Neural cell (in vitro differentiated cells): ENCODE measurements around the gene THBS2. TPM values are rescaled to one million over a fixed set of nuclear protein-coding genes. Genes with fewer than 3 reads are reported as not detected.

Experiments
- H2AFZ ChIP-seq: fragments of 200-600, 300-800 bp; sonication (generic), shearing (Covaris generic); 2 replicates; pipeline ENCODE4 v1.6.0; 2014; ENCODE audit warnings: low read depth, mild to moderate bottlenecking, antibody characterized with exemption, low read length, moderate library complexity
- H3F3A ChIP-seq: fragments of 200-600 bp; shearing (Covaris generic); 2 replicates; pipeline ENCODE4 v1.6.1; 2016; ENCODE audit warnings: mild to moderate bottlenecking, moderate library complexity, mixed read lengths, antibody characterized with exemption, low read length; ENCODE audit not compliant: insufficient read depth, poor library complexity, severe bottlenecking
- H3K27ac ChIP-seq: fragments of 200-600, 300-800 bp; sonication (generic), shearing (Covaris generic); 2 replicates; pipeline ENCODE4 v1.5.1; 2014; ENCODE audit warnings: mild to moderate bottlenecking, low read length, moderate library complexity
- H3K27me3 ChIP-seq: fragments of 300-800, 200-600 bp; sonication (generic), shearing (Covaris generic); 2 replicates; pipeline ENCODE4 v1.6.0; 2014; ENCODE audit warnings: mild to moderate bottlenecking, low read depth, low read length, moderate library complexity; ENCODE audit not compliant: insufficient read depth
- H3K36me3 ChIP-seq: fragments of 300-800, 200-600 bp; sonication (generic), shearing (Covaris generic); 2 replicates; pipeline ENCODE4 v1.5.1; 2014; ENCODE audit warnings: mild to moderate bottlenecking, antibody characterized with exemption, low read length, moderate library complexity; ENCODE audit not compliant: insufficient read depth
- H3K4me2 ChIP-seq: fragments of 300-800, 200-600 bp; sonication (generic), shearing (Covaris generic); 2 replicates; pipeline ENCODE4 v1.6.0; 2014; ENCODE audit warnings: mild to moderate bottlenecking, low read length
- H3K4me3 ChIP-seq: fragments of 300-800, 200-600 bp; sonication (generic), shearing (Covaris generic); 2 replicates; pipeline ENCODE4 v1.5.1; 2014; ENCODE audit warnings: mild to moderate bottlenecking, low read length, moderate library complexity
- H3K79me2 ChIP-seq: fragments of 200-600 bp; shearing (Covaris generic); replicated peaks from 2 replicates; pipeline ENCODE4 v1.6.0; 2014; ENCODE audit warnings: mild to moderate bottlenecking, low read length, moderate library complexity; ENCODE audit not compliant: insufficient read depth
- H3K9ac ChIP-seq: fragments of 300-800, 200-600 bp; sonication (generic), shearing (Covaris generic); 2 replicates; pipeline ENCODE4 v1.6.1; 2016; ENCODE audit warnings: mild to moderate bottlenecking, low read length, mixed read lengths
- H3K9me2 ChIP-seq: fragments of 200-600 bp; shearing (Covaris generic); 2 replicates; pipeline ENCODE4 v1.6.1; 2016; ENCODE audit warnings: mild to moderate bottlenecking, low read length, mixed read lengths; ENCODE audit not compliant: insufficient read depth
- H3K9me3 ChIP-seq: fragments of 200-600, 300-800 bp; sonication (generic), shearing (Covaris generic); 2 replicates; pipeline ENCODE4 v1.6.1; 2016; ENCODE audit warnings: mild to moderate bottlenecking, mixed run types, low read length, moderate library complexity, mixed read lengths
- H4K20me1 ChIP-seq: fragments of 200-600 bp; shearing (Covaris generic); 2 replicates; pipeline ENCODE4 v1.6.1; 2016; ENCODE audit warnings: mild to moderate bottlenecking, mixed run types; ENCODE audit not compliant: insufficient read depth
- CTCF ChIP-seq: fragments of 450-650 bp; IDR thresholded peaks from 2 replicates; pipeline ENCODE4 v1.5.1; 2014; ENCODE audit warnings: antibody characterized with exemption, mild to moderate bottlenecking, moderate library complexity; ENCODE audit not compliant: poor library complexity, severe bottlenecking
- EP300 ChIP-seq: fragments of 450-650 bp; conservative IDR thresholded peaks from 2 replicates; pipeline ENCODE4 v1.6.1; 2014; ENCODE audit warnings: antibody characterized with exemption, mild to moderate bottlenecking, moderate library complexity; ENCODE audit not compliant: poor library complexity, severe bottlenecking
- EZH2 ChIP-seq: fragments of 200-600, 300-800 bp; shearing (Covaris generic), sonication (generic); IDR thresholded peaks from 2 replicates; pipeline ENCODE4 v1.6.1; 2014; ENCODE audit warnings: antibody characterized with exemption, low read length, borderline replicate concordance, mild to moderate bottlenecking; ENCODE audit not compliant: insufficient read depth, poor library complexity, severe bottlenecking
- MXI1 ChIP-seq: fragments of 450-650 bp; conservative IDR thresholded peaks from 2 replicates; pipeline ENCODE4 v1.6.1; 2014; ENCODE audit warnings: antibody characterized with exemption, mild to moderate bottlenecking; ENCODE audit not compliant: poor library complexity, severe bottlenecking
- POLR2AphosphoS5 ChIP-seq: IDR thresholded peaks from 2 replicates; pipeline ENCODE4 v1.6.1; 2012
- RAD21 ChIP-seq: fragments of 450-650 bp; conservative IDR thresholded peaks from 2 replicates; pipeline ENCODE4 v1.6.1; 2014; ENCODE audit warnings: antibody characterized with exemption, mild to moderate bottlenecking, moderate library complexity
- REST ChIP-seq: IDR thresholded peaks from 2 replicates; pipeline ENCODE4 v1.6.1; 2012; ENCODE audit warnings: borderline replicate concordance
- SMC3 ChIP-seq: fragments of 450-650 bp; conservative IDR thresholded peaks from 2 replicates; pipeline ENCODE4 v1.6.1; 2014; ENCODE audit warnings: antibody characterized with exemption, mild to moderate bottlenecking, moderate library complexity; ENCODE audit not compliant: poor library complexity
- TAF1 ChIP-seq: IDR thresholded peaks from 2 replicates; pipeline ENCODE4 v1.6.1; 2012; ENCODE audit warnings: low read depth
- polyA plus RNA-seq: library from polyadenylated mRNA; depleted of rRNA; stranded (reverse); fragments of >200 nt; gene quantifications from 2 replicates; pipeline ENCODE4 v1.2.3, GENCODE V29; 2014

The THBS2 gene
- polyA plus RNA-seq, 1 donor from 2014 or later = 0.88 TPM

GRCh38 chr6:169170583-169170955, 83.1 kb downstream of the THBS2 start:
- H3K36me3 ChIP-seq = no peaks in the 10 kb centered on the region
- TF ChIP-seq REST (no peak), EZH2 (no peak), CTCF (no peak), EP300 (no peak), POLR2AphosphoS5 (no peak), SMC3 (no peak), TAF1 (no peak), MXI1 (no peak), RAD21 (no peak)
- no peaks in the 10 kb centered on the region for H3K27me3 ChIP-seq
- H3K27ac ChIP-seq = no peak overlapping the region
- H3K4me3 ChIP-seq = no peak overlapping the region
- H3K4me2 ChIP-seq = no peak overlapping the region
- no peaks in the 10 kb centered on the region for H4K20me1 ChIP-seq
- H3K9me2 ChIP-seq = no peaks in the 10 kb centered on the region
- no peaks in the 10 kb centered on the region for H3K79me2 ChIP-seq
- no peaks in the 10 kb centered on the region for H3F3A ChIP-seq
- no peak overlapping the region for H3K9ac ChIP-seq
- H2AFZ ChIP-seq = no peak overlapping the region
- H3K9me3 ChIP-seq = no peaks in the 10 kb centered on the region

GRCh38 chr6:169169941-169170582, 83.6 kb downstream of the THBS2 start:
- H3K36me3 ChIP-seq = no peaks in the 10 kb centered on the region
- no peaks in the 10 kb centered on the region for H3K9me3 ChIP-seq
- no peaks in the 10 kb centered on the region for H3K79me2 ChIP-seq
- no peaks in the 10 kb centered on the region for H3F3A ChIP-seq
- H3K27me3 ChIP-seq = no peaks in the 10 kb centered on the region
- no peak overlapping the region for H3K9ac ChIP-seq
- H4K20me1 ChIP-seq = no peaks in the 10 kb centered on the region
- H3K9me2 ChIP-seq = no peaks in the 10 kb centered on the region
- H2AFZ ChIP-seq = no peak overlapping the region
- H3K4me3 ChIP-seq = no peak overlapping the region
- no peak overlapping the region for H3K27ac ChIP-seq
- TF ChIP-seq RAD21 = no peak
- TF ChIP-seq EZH2 = no peak
- no peak for TF ChIP-seq TAF1
- no peak for TF ChIP-seq EP300
- no peak for TF ChIP-seq MXI1
- TF ChIP-seq CTCF = no peak
- H3K4me2 ChIP-seq = no peak overlapping the region
